Heart left ventricle (tissue), 13 donors: ENCODE data around the gene ENSA.
A peak's percentile ranks its signal among the peaks of the same experiment; 100 is the strongest.

Experiments
- CTCF ChIP-seq, 12 donors: fragments of 200-600 bp; sonication (generic) in 4 of 12; IDR thresholded peaks; one replicate each; pipeline versions ENCODE4 v1.5.0 to v1.8.0; 2018 to 2022; ENCODE audit warnings: antibody characterized with exemption in 12 of 12, mild to moderate bottlenecking in 5 of 12
- POLR2A ChIP-seq, 2 donors: fragments of 450-650 bp; IDR thresholded peaks; one replicate each; pipeline ENCODE4 v1.6.1; 2017; ENCODE audit warnings: antibody characterized with exemption in 2 of 2, mild to moderate bottlenecking in 2 of 2, moderate library complexity in 2 of 2
- donor health status: ischemic (EF 13 %, LVEDD 7.1; RV severe dilation, severe dysfunction).
- donor health status: DM: no; HTN: yes; CAD: no.
- donor health status: DM: no; HTN: no; CAD: no.
- donor health status: ischemic (EF 25% LVEDD 6.9; RV normal size, moderate dysfunction).
- donor health status: ischemic (EF 25% LVEDD 5.7; RV mildly dilated, moderate dysfunction).
- donor health status: ischemic (EF 35%, LVEDD 5.7; RV mildly dilated, moderate dysfunction).
- donor health status: nonischemic (EF 11% LVEDD 7.7; RV severe dilation, severe dysfunction).
- donor health status: DM: yes; HTN: yes; CAD: no.
- donor health status: PGD.
- donor health status: ischemic (EF 29% LVEDD 5.4; RV normal size, mild dysfunction).
- donor health status: nonischemic (EF 23%, LVEDD 6.1; RV moderate dilation, normal function).

- TF ChIP-seq POLR2A (IDR thresholded peaks at IDR 0.05) = peak in 1 of 2 donors; percentile 45
- TF ChIP-seq CTCF (IDR thresholded peaks at IDR 0.05) = no peak
Measured at GRCh38 chr1:150578272-150579109, 50.9 kb downstream of the ENSA start.
